Measurements from ENCODE around the gene DPP6.

DNA sequence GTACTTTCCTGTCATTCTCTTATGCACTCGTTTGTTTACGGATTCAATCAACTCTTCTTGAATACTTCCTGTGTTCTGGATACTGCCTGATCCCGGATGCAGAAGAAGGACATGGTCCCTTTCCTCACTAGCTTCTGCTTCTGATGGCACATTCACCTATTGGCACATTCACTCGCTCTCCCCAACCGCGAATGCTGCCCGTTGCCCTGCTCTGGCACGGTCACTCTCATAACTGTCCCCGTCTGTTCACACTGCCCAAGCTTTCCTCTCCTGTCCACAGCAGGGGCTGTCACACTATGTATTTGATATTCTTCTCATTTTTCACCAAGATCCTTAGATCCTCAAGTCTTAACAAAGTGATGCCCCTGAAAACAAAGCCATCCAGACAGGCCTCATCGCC, 623.4 kb downstream of the DPP6 start:
- TF ChIP-seq EZH2 (IDR thresholded peaks at IDR 0.05) (no peak), POLR2AphosphoS5 (IDR thresholded peaks at IDR 0.05; ENCODE audit: borderline replicate concordance, low read depth, low read length) (no peak), FOXP2 (optimal IDR thresholded peaks at IDR 0.05; ENCODE audit: control extremely low read depth, extremely low read length, insufficient read depth) (no peak)
